CD4-positive, alpha-beta T cell (primary cell): ENCODE measurements around the gene DGKA. TPM values are rescaled to one million over a fixed set of nuclear protein-coding genes. Genes with fewer than 3 reads are reported as not detected.

Experiments used
- ATAC-seq: fragments of 200-7000 bp; cut with Tn5 transposase; one replicate; pipeline ENCODE4 v1.10.0; 2022; ENCODE audit warnings: mild to moderate bottlenecking; ENCODE audit not compliant: poor library complexity
- CTCF ChIA-PET: fragments of 350-600 bp; sonication (Branson Sonifier 250); formaldehyde crosslinking; loops from one replicate; lab custom pipeline; 2021; ENCODE audit warnings: antibody characterized with exemption, inconsistent platforms; lab: Charles Lee
- POLR2A ChIA-PET: fragments of 350-600 bp; sonication (Branson Sonifier 250); formaldehyde crosslinking; loops from one replicate; lab custom pipeline; 2021; ENCODE audit warnings: antibody characterized with exemption, inconsistent platforms; lab: Charles Lee
- DNase-seq, 14 experiments: peaks; one replicate each; pipeline ENCODE4 v3.0.0-alpha.2; 2013 to 2020; ENCODE audit warnings: mixed read lengths in 2 of 14
- H3K27ac ChIP-seq, 2 donors: one replicate each; pipeline versions ENCODE4 v1.5.1 to v1.7.0; 2013; ENCODE audit warnings: low read length in 2 of 2, low read depth in 1 of 2, mild to moderate bottlenecking in 1 of 2
- H3K27me3 ChIP-seq, 2 experiments: 1 replicate in 1 of 2; 2 replicates in 1 of 2; pipeline versions ENCODE4 v1.6.1 to v1.7.0; 2013; ENCODE audit warnings: low read length in 2 of 2, control low read depth in 1 of 2, mild to moderate bottlenecking in 1 of 2, moderate library complexity in 1 of 2; ENCODE audit not compliant: insufficient read depth in 2 of 2, control insufficient read depth in 1 of 2
- H3K36me3 ChIP-seq: one replicate; pipeline ENCODE4 v1.6.1; 2013; ENCODE audit warnings: low read length, control low read depth; ENCODE audit not compliant: insufficient read depth
- H3K4me1 ChIP-seq: one replicate; pipeline ENCODE4 v1.6.1; 2013; ENCODE audit warnings: low read length, control low read depth; ENCODE audit not compliant: insufficient read depth
- H3K4me3 ChIP-seq: one replicate; pipeline ENCODE4 v1.5.1; 2013; ENCODE audit warnings: mild to moderate bottlenecking, low read length, moderate library complexity
- H3K9me3 ChIP-seq, 2 experiments: 1 replicate in 1 of 2; 2 replicates in 1 of 2; pipeline versions ENCODE4 v1.6.1 to v1.7.0; 2013; ENCODE audit warnings: low read length in 2 of 2, mild to moderate bottlenecking in 2 of 2, control low read depth in 1 of 2, moderate library complexity in 1 of 2; ENCODE audit not compliant: control insufficient read depth in 1 of 2, insufficient read depth in 1 of 2
- H3K27ac Mint-ChIP-seq: one replicate; pipeline ENCODE4 v1.8.0; 2020; ENCODE audit warnings: mixed read lengths
- H3K27me3 Mint-ChIP-seq: one replicate; pipeline ENCODE4 v1.8.0; 2021; ENCODE audit warnings: mixed read lengths
- H3K36me3 Mint-ChIP-seq: one replicate; pipeline ENCODE4 v1.8.0; 2021; ENCODE audit warnings: low read depth, mixed read lengths
- H3K4me1 Mint-ChIP-seq: one replicate; pipeline ENCODE4 v1.8.0; 2021; ENCODE audit warnings: low read depth, mixed read lengths
- H3K4me3 Mint-ChIP-seq: one replicate; pipeline ENCODE4 v1.8.0; 2020; ENCODE audit warnings: mild to moderate bottlenecking, mixed read lengths
- H3K9me3 Mint-ChIP-seq: one replicate; pipeline ENCODE4 v1.8.0; 2020; ENCODE audit warnings: mixed read lengths
- CTCF ChIP-seq: fragments of 200-600 bp; IDR thresholded peaks from one replicate; pipeline ENCODE4 v1.8.0; 2022; ENCODE audit warnings: antibody characterized with exemption, mild to moderate bottlenecking
- intact Hi-C, 2 experiments: fragments of 100-400 bp; cut with DNase I in 1 of 2; cut with micrococcal nuclease in 1 of 2; formaldehyde crosslinking; loops; one replicate each; pipeline versions ENCODE4 v1.15.1 to v1.9.0; 2023 to 2025; cut with DNase I, micrococcal nuclease
- total RNA-seq, 174 experiments: library from RNA in 2 of 174; stranded (reverse) in 2 of 174; gene quantifications; one replicate each; pipeline ENCODE4 v1.2.3 and lab custom pipeline; 2021 to 2026

DGKA gene
- total RNA-seq, 2 experiments from 2014 or later: 799 to 818 TPM

- Mint-ChIP-seq H3K4me3 (no peak overlapping the region), H3K27me3 (no peaks in the 10 kb centered on the region), H3K4me1 (peaks cover 17% of the 10 kb centered on the region), H3K27ac (no peak overlapping the region), H3K36me3 (peaks cover 24% of the 10 kb centered on the region), H3K9me3 (no peaks in the 10 kb centered on the region)
- ATAC-seq (no peak), DNase-seq (no peak)
- Histone ChIP-seq H3K4me1 (no peaks in the 10 kb centered on the region), H3K36me3 (peaks cover 22% of the 10 kb centered on the region), H3K9me3 (no peaks in the 10 kb centered on the region), H3K27me3 (no peaks in the 10 kb centered on the region), H3K4me3 (no peak overlapping the region), H3K27ac (no peak overlapping the region)
- CTCF ChIA-PET: no interaction called here
- intact Hi-C loops: no loop called here
- TF ChIP-seq CTCF: no peak
- POLR2A ChIA-PET: no interaction called here
Measured at GRCh38 chr12:55906056-55906455, 24.9 kb upstream of the DGKA start.

- H3K9me3 ChIP-seq: no peaks in the 10 kb centered on the region
- H3K36me3 ChIP-seq: peaks cover 12% of the 10 kb centered on the region
- no peak overlapping the region for H3K4me3 ChIP-seq
- H3K27ac ChIP-seq: no peak overlapping the region
- ChIA-PET POLR2A (no interaction called here), CTCF (no interaction called here)
- Mint-ChIP-seq H3K4me1 (peaks cover 23% of the 10 kb centered on the region), H3K36me3 (peaks cover 21% of the 10 kb centered on the region), H3K4me3 (no peak overlapping the region), H3K27me3 (no peaks in the 10 kb centered on the region), H3K27ac (peak overlapping the region; percentile 37), H3K9me3 (no peaks in the 10 kb centered on the region)
- intact Hi-C loops: no loop called here
- DNase-seq (no peak), ATAC-seq (no peak)
- no peaks in the 10 kb centered on the region for H3K4me1 ChIP-seq
- no peak for TF ChIP-seq CTCF
- no peaks in the 10 kb centered on the region for H3K27me3 ChIP-seq
Measured at GRCh38 chr12:55908726-55909512, 22.0 kb upstream of the DGKA start.

- no peak overlapping the region for H3K27ac ChIP-seq
- H3K9me3 Mint-ChIP-seq: no peaks in the 10 kb centered on the region
- H3K27me3 ChIP-seq: no peaks in the 10 kb centered on the region
- POLR2A ChIA-PET: no interaction called here
- DNase-seq: no peak
- peaks cover 29% of the 10 kb centered on the region for H3K4me1 Mint-ChIP-seq
- intact Hi-C loops: no loop called here
- peak overlapping the region; percentile 37 for H3K27ac Mint-ChIP-seq
- no peak overlapping the region for H3K4me3 Mint-ChIP-seq
- ATAC-seq: no peak
- H3K9me3 ChIP-seq: no peaks in the 10 kb centered on the region
- peaks cover 27% of the 10 kb centered on the region for H3K36me3 Mint-ChIP-seq
- no peak for TF ChIP-seq CTCF
- peaks cover 2% of the 10 kb centered on the region for H3K4me1 ChIP-seq
- H3K27me3 Mint-ChIP-seq: no peaks in the 10 kb centered on the region
- CTCF ChIA-PET: no interaction called here
- peaks cover 17% of the 10 kb centered on the region for H3K36me3 ChIP-seq
- H3K4me3 ChIP-seq: no peak overlapping the region
Measured at GRCh38 chr12:55909513-55909884, 21.5 kb upstream of the DGKA start.
